CD4-positive, alpha-beta memory T cell (primary cell): ENCODE results near the gene TMEFF1. TPM values are rescaled to one million over a fixed set of nuclear protein-coding genes. Genes with fewer than 3 reads are reported as not detected.

ENCODE experiments used
- CTCF ChIA-PET: fragments of 350-600 bp; sonication (Branson Sonifier 250); formaldehyde crosslinking; loops from one replicate; lab custom pipeline; 2021; ENCODE audit warnings: inconsistent platforms; ENCODE audit not compliant: partially characterized antibody; lab: Charles Lee
- POLR2A ChIA-PET: fragments of 350-600 bp; sonication (Branson Sonifier 250); formaldehyde crosslinking; loops from one replicate; lab custom pipeline; 2021; ENCODE audit not compliant: partially characterized antibody; lab: Charles Lee
- DNase-seq, 5 donors: peaks; one replicate each; pipeline versions ENCODE4 v3.0.0 to v3.0.0-alpha.2; 2020 to 2022; ENCODE audit warnings: mixed read lengths in 1 of 5
- H3K27ac ChIP-seq: one replicate; pipeline ENCODE4 v1.7.0; 2013; ENCODE audit warnings: low read depth, low read length
- H3K27me3 ChIP-seq: 2 replicates; pipeline ENCODE4 v1.7.0; 2013; ENCODE audit warnings: mild to moderate bottlenecking, low read length, moderate library complexity; ENCODE audit not compliant: insufficient read depth
- H3K36me3 ChIP-seq: 2 replicates; pipeline ENCODE4 v1.7.0; 2013; ENCODE audit warnings: mild to moderate bottlenecking, low read length, moderate library complexity; ENCODE audit not compliant: insufficient read depth
- H3K4me1 ChIP-seq: 2 replicates; pipeline ENCODE4 v1.7.0; 2013; ENCODE audit warnings: mild to moderate bottlenecking, low read length, moderate library complexity; ENCODE audit not compliant: insufficient read depth
- H3K4me3 ChIP-seq, 2 donors: one replicate each; pipeline ENCODE4 v1.7.0; 2013; ENCODE audit warnings: low read length in 2 of 2, mild to moderate bottlenecking in 1 of 2
- H3K9me3 ChIP-seq, 2 donors: one replicate each; pipeline ENCODE4 v1.7.0; 2013; ENCODE audit warnings: low read length in 2 of 2, control low read depth in 1 of 2; ENCODE audit not compliant: control insufficient read depth in 1 of 2
- H3K27ac Mint-ChIP-seq, 7 donors: one replicate each; pipeline ENCODE4 v1.8.0; 2020 to 2021; ENCODE audit warnings: mixed read lengths in 7 of 7, mild to moderate bottlenecking in 6 of 7, inconsistent platforms in 3 of 7, moderate library complexity in 3 of 7
- H3K27me3 Mint-ChIP-seq, 2 donors: one replicate each; pipeline ENCODE4 v1.8.0; 2020 to 2021; ENCODE audit warnings: mixed read lengths in 2 of 2
- H3K36me3 Mint-ChIP-seq, 2 donors: one replicate each; pipeline ENCODE4 v1.8.0; 2020 to 2021; ENCODE audit warnings: mixed read lengths in 2 of 2, inconsistent platforms in 1 of 2, mild to moderate bottlenecking in 1 of 2
- H3K4me1 Mint-ChIP-seq, 4 donors: one replicate each; pipeline ENCODE4 v1.8.0; 2020 to 2021; ENCODE audit warnings: mixed read lengths in 4 of 4, mild to moderate bottlenecking in 1 of 4
- H3K4me3 Mint-ChIP-seq, 8 donors: one replicate each; pipeline ENCODE4 v1.8.0; 2020 to 2021; ENCODE audit warnings: mixed read lengths in 8 of 8, mild to moderate bottlenecking in 7 of 8, moderate library complexity in 6 of 8, inconsistent platforms in 3 of 8
- H3K9me3 Mint-ChIP-seq, 8 donors: one replicate each; pipeline ENCODE4 v1.8.0; 2020 to 2021; ENCODE audit warnings: mixed read lengths in 8 of 8, mild to moderate bottlenecking in 5 of 8, inconsistent platforms in 3 of 8, moderate library complexity in 1 of 8
- intact Hi-C: fragments of 100-400 bp; cut with micrococcal nuclease; formaldehyde crosslinking; loops from one replicate; pipeline ENCODE4 v1.15.1; 2023
- polyA plus RNA-seq, 2 donors: library from polyadenylated mRNA; unstranded; fragments of 300-500 nt; fragmentation: Illumina TruSeq; gene quantifications; one replicate each; pipeline ENCODE4 v1.2.3, GENCODE V29; 2021
- total RNA-seq, 2 experiments: library from RNA; stranded (reverse); gene quantifications; one replicate each; pipeline ENCODE4 v1.2.3, GENCODE V29; 2021

TMEFF1 gene
- total and polyA plus RNA-seq, 4 experiments from 2014 or later: not detected

DNA sequence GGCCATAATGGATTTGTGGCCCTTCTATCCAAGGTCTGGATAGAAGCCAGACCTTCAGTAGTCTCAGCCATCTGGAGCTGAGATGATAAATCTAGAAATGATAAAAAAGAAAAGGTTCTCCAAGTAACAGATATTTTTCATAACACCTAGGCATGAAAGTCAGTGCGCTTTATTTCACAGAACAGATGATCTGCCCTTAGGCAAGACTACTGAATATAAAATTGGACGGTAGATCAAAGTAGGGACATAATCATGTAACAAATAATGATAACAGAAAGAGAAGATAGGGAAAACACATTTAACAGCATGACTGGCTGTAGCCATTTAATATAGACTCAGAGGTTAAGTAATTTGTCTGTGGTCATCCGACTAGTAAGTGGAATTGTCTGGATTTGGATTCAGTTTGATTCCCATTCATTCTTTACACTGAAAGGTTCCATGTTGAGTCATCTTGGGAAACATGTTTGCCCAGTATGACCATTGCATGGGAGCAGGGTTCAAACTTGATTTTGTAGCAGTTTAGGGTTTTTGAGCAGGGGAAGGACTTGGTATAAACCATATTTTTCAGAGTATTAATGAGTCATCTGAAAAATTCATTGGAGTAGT is 100.8 kb downstream of the TMEFF1 start:
- CTCF ChIA-PET: no interaction called here

DNA sequence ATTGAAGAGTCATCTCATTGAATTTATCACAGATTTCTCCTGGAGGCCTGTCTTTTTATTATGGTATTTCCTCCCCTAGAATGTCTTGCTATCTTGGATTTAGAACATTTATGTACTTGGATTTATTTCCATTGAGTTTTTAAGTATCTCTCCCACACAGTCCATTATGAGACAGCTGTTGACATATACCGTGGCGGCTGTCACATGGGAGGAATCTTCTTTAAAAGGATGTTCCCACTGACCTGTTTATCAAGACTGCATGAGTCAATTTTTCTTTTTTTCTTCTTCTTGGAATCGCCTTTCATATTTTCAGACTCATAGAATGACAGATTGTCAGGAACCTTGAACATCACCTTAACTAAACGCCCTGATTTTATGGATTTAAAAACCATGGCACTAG is 102.1 kb downstream of the TMEFF1 start:
- peaks cover 0 to 2% of the 10 kb centered on the region in 2 donors for H3K27me3 Mint-ChIP-seq
- no peaks in the 10 kb centered on the region for H3K27me3 ChIP-seq
- intact Hi-C loops: no loop called here
- DNase-seq: no peak
- H3K9me3 ChIP-seq: no peaks in the 10 kb centered on the region
- POLR2A ChIA-PET: no interaction called here
- H3K27ac Mint-ChIP-seq: no peak overlapping the region
- no peaks in the 10 kb centered on the region for H3K4me1 ChIP-seq
- H3K4me1 Mint-ChIP-seq: no peaks in the 10 kb centered on the region
- H3K4me3 ChIP-seq: no peak overlapping the region
- CTCF ChIA-PET: no interaction called here
- H3K4me3 Mint-ChIP-seq: no peak overlapping the region
- H3K9me3 Mint-ChIP-seq: peaks cover 0 to 2% (median 0%) of the 10 kb centered on the region in 8 donors
- no peaks in the 10 kb centered on the region for H3K36me3 ChIP-seq
- no peak overlapping the region for H3K27ac ChIP-seq
- H3K36me3 Mint-ChIP-seq: peaks cover 0 to 12% of the 10 kb centered on the region in 2 donors

More for the DNA sequence above, 100.8 kb downstream of the TMEFF1 start:
- peaks cover 0 to 2% of the 10 kb centered on the region in 2 donors for H3K27me3 Mint-ChIP-seq
- peaks cover 0 to 2% (median 0%) of the 10 kb centered on the region in 8 donors for H3K9me3 Mint-ChIP-seq
- no peak for DNase-seq
- Histone ChIP-seq H3K9me3 (no peaks in the 10 kb centered on the region), H3K4me3 (no peak overlapping the region), H3K27me3 (no peaks in the 10 kb centered on the region), H3K4me1 (no peaks in the 10 kb centered on the region), H3K36me3 (no peaks in the 10 kb centered on the region), H3K27ac (no peak overlapping the region)
- POLR2A ChIA-PET: no interaction called here
- no peaks in the 10 kb centered on the region for H3K4me1 Mint-ChIP-seq
- H3K36me3 Mint-ChIP-seq: peaks cover 0 to 16% of the 10 kb centered on the region in 2 donors
- intact Hi-C loops: no loop called here
- no peak overlapping the region for H3K4me3 Mint-ChIP-seq
- H3K27ac Mint-ChIP-seq: no peak overlapping the region

DNA sequence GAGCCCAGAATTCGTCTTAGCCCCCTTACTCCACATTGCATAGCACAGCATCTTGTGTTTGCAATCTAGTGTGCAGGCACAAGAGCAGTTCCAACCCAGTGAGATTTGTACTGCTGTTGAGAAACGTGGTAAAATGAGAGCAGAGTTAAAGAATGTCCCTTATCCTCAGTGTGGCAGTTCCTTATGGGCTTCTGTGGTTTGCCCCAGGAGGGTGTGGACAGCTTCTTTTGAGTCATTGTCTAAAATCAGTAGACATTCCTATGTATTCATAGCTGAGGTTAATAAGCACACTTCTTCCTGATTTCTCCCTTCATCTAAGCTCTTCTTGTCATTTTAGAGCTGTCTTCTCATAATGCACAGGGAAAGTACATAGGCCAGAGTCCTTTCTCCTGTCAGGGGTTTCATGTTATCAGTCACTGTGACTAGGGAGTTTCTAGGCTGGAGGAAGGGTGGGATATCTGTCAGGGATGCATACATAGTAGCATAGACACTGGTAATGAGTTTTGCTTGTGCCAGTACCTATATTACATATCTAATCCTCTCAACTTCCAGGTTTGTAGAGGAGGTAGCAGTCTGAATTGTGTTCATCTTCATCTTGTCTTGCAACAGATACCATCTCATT is 102.9 kb downstream of the TMEFF1 start:
- Mint-ChIP-seq H3K4me1 (no peaks in the 10 kb centered on the region), H3K9me3 (no peaks in the 10 kb centered on the region), H3K36me3 (peaks cover 0 to 9% of the 10 kb centered on the region in 2 donors), H3K27me3 (peaks cover 0 to 2% of the 10 kb centered on the region in 2 donors), H3K4me3 (no peak overlapping the region), H3K27ac (no peak overlapping the region)
- CTCF ChIA-PET: no interaction called here
- no peaks in the 10 kb centered on the region for H3K36me3 ChIP-seq
- POLR2A ChIA-PET: interaction anchor here (0.5 kb wide), 1 partner anchor 929 kb away, joined by 3 read pairs; no protein-coding TSS in a partner anchor
- intact Hi-C loops: no loop called here
- H3K4me3 ChIP-seq: no peak overlapping the region
- no peak overlapping the region for H3K27ac ChIP-seq
- no peaks in the 10 kb centered on the region for H3K27me3 ChIP-seq
- no peaks in the 10 kb centered on the region for H3K4me1 ChIP-seq
- H3K9me3 ChIP-seq: no peaks in the 10 kb centered on the region
- no peak for DNase-seq

DNA sequence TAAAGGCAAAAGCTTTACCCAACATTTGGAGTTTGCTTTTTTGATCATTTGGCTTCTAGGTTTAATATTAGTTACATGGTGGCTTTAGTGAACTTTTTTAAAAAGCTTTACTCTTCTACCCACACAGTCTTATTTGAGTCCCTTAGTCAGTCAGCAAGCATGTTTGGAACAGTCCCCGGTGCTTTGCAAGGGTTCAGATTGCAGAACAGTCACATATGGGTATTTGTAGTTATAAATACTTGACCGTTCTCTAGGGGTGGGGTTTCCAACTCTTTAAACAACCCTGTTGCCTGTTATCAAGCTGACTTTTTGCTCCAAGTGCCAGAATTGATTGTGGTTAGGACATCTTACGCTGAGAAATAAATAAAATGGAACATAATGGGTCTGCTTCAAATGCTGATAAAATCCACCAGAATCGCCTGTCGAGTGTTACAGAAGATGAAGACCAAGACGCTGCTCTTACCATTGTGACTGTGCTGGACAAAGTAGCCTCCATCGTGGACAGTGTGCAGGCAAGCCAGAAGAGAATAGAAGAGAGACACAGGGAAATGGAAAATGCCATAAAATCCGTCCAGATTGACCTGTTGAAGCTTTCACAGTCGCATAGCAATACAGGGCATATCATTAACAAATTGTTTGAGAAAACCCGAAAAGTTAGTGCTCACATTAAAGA is 105.0 kb downstream of the TMEFF1 start, which contains the start of gene CAVIN4:
Gene CAVIN4, plus strand, starts transcription at position 304 of the 673 bp plus-strand sequence. Its CDS starts 65 bp downstream, at position 369.
- CTCF ChIA-PET: interaction anchor here (0.7 kb wide), 1 partner anchor 22 kb away, joined by 3 read pairs; no protein-coding TSS in a partner anchor
- Mint-ChIP-seq H3K9me3 (no peaks in the 10 kb centered on the region), H3K4me1 (no peaks in the 10 kb centered on the region), H3K27ac (no peak within 1 kb of the TSS), H3K27me3 (peaks cover 0 to 2% of the 10 kb centered on the region in 2 donors), H3K36me3 (peaks cover 0 to 9% of the 10 kb centered on the region in 2 donors), H3K4me3 (no peak within 1 kb of the TSS)
- Histone ChIP-seq H3K27ac (no peak within 1 kb of the TSS), H3K4me3 (no peak within 1 kb of the TSS), H3K27me3 (no peaks in the 10 kb centered on the region), H3K36me3 (no peaks in the 10 kb centered on the region), H3K9me3 (no peaks in the 10 kb centered on the region), H3K4me1 (no peaks in the 10 kb centered on the region)
- intact Hi-C loops: no loop called here
- DNase-seq: no peak
- POLR2A ChIA-PET: no interaction called here

DNA sequence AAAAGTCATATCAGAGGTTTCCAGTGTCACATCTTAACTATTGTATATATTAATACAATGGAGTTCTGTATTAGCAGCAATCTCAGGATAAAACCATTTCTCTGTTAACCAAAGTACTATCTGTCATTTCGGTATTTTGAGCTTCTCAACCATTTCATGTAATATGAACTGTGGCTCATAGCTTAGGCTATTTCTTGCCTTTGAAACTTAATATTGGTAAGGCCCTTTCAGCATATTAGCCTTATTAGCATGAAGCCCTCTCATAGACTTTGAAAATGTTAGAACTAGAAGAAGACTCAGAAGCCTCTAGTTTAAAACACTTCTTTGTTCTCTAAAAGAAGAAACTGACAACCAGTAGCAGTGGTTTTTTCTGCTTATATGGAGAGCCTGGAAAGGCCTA is 105.7 kb downstream of the TMEFF1 start:
- peaks cover 0 to 2% of the 10 kb centered on the region in 2 donors for H3K27me3 Mint-ChIP-seq
- POLR2A ChIA-PET: no interaction called here
- no peaks in the 10 kb centered on the region for H3K4me1 ChIP-seq
- H3K4me1 Mint-ChIP-seq: no peaks in the 10 kb centered on the region
- H3K27me3 ChIP-seq: no peaks in the 10 kb centered on the region
- no peak for DNase-seq
- no peak overlapping the region for H3K4me3 Mint-ChIP-seq
- H3K9me3 Mint-ChIP-seq: no peaks in the 10 kb centered on the region
- H3K9me3 ChIP-seq: no peaks in the 10 kb centered on the region
- intact Hi-C loops: no loop called here
- peaks cover 0 to 9% of the 10 kb centered on the region in 2 donors for H3K36me3 Mint-ChIP-seq
- H3K4me3 ChIP-seq: no peak overlapping the region
- CTCF ChIA-PET: no interaction called here
- no peak overlapping the region for H3K27ac ChIP-seq
- no peak overlapping the region for H3K27ac Mint-ChIP-seq
- H3K36me3 ChIP-seq: no peaks in the 10 kb centered on the region

DNA sequence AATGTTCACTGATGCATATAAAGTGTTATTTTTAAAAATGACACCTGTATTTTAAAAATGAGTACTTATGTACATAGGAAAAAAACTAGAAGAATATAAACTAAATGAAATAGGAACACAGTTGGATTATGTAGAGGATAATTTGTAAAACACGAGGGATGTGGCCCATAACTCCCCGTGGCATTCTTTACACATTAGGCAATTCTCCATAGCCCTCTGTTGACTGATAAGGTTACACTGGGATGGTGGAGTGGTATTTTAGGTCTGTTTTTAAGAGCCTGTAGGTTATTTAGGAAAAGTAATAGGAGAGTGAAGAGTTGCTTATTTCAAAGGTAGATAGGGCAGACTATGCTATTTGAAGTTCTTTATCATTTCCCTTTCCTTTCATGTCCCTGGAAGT is 106.7 kb downstream of the TMEFF1 start:
- Mint-ChIP-seq H3K9me3 (no peaks in the 10 kb centered on the region), H3K27ac (no peak overlapping the region), H3K27me3 (no peaks in the 10 kb centered on the region), H3K4me1 (no peaks in the 10 kb centered on the region), H3K36me3 (peaks cover 0 to 6% of the 10 kb centered on the region in 2 donors), H3K4me3 (no peak overlapping the region)
- ChIA-PET CTCF (no interaction called here), POLR2A (no interaction called here)
- no peak for DNase-seq
- no peaks in the 10 kb centered on the region for H3K9me3 ChIP-seq
- intact Hi-C loops: no loop called here
- no peak overlapping the region for H3K4me3 ChIP-seq
- no peaks in the 10 kb centered on the region for H3K36me3 ChIP-seq
- no peaks in the 10 kb centered on the region for H3K4me1 ChIP-seq
- H3K27me3 ChIP-seq: no peaks in the 10 kb centered on the region
- no peak overlapping the region for H3K27ac ChIP-seq

DNA sequence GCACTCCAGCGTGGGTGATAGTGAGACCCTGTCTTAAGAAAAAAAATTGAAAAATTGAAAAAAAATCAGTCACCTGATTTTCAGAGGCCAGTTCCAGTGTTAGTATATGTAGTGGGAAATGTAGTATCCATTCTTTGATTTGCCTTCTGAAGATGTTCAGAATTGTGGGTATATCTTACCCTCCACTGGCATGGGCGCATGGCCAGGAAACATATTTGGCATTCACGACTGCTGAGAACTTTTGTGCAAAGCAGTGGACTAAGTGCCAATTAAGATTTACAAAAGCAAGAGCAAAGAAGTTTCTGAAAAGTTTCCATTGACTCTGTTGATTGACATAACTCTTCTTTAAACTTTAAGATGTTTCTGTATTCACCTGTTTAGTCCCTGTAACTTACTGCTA is 107.3 kb downstream of the TMEFF1 start:
- POLR2A ChIA-PET: no interaction called here
- Mint-ChIP-seq H3K4me1 (no peaks in the 10 kb centered on the region), H3K9me3 (no peaks in the 10 kb centered on the region), H3K27me3 (no peaks in the 10 kb centered on the region), H3K36me3 (peaks cover 0 to 6% of the 10 kb centered on the region in 2 donors), H3K27ac (no peak overlapping the region), H3K4me3 (no peak overlapping the region)
- no peak for DNase-seq
- no peaks in the 10 kb centered on the region for H3K36me3 ChIP-seq
- intact Hi-C loops: no loop called here
- H3K4me3 ChIP-seq: no peak overlapping the region
- H3K9me3 ChIP-seq: no peaks in the 10 kb centered on the region
- CTCF ChIA-PET: no interaction called here
- no peak overlapping the region for H3K27ac ChIP-seq
- H3K27me3 ChIP-seq: no peaks in the 10 kb centered on the region
- H3K4me1 ChIP-seq: no peaks in the 10 kb centered on the region
